ENCODE measurements around the gene ZNF177.

GRCh38 chr19:9323919-9324583 lies 38.8 kb upstream of the ZNF177 start, which contains the start of gene ZNF559:
- peak; percentile 73 for TF ChIP-seq POLR2A (IDR thresholded peaks at IDR 0.05; ENCODE audit: low read depth, low read length)
- peak; percentile 62; the same call in 1 of the 2 replicates for TF ChIP-seq POLR2AphosphoS5 (IDR thresholded peaks at IDR 0.05; ENCODE audit: low read depth, low read length)
- no peak for TF ChIP-seq PAX5 (IDR thresholded peaks at IDR 0.05; ENCODE audit: insufficient read depth, low read length, severe bottlenecking)
- peak; percentile 66 for TF ChIP-seq TAF1 (IDR thresholded peaks at IDR 0.05; ENCODE audit: low read depth, low read length)
- TF ChIP-seq POU2F2 (IDR thresholded peaks at IDR 0.05; ENCODE audit: low read depth, low read length), result no peak
- 0 out of 2 replicates have a peak, but pooled peaks have one; percentile 5 for TF ChIP-seq SPI1 (IDR thresholded peaks at IDR 0.05; ENCODE audit: low read depth, low read length)

All from GM12891 (cell line).